Caco-2 (cell line): ENCODE results near the gene SLC30A1. TPM values are rescaled to one million over a fixed set of nuclear protein-coding genes. Genes with fewer than 3 reads are reported as not detected.

Experiments
- BruUV-seq: library from RNA; stranded (reverse); fragments of 400-500 nt; replicated peaks from 2 replicates; lab custom pipeline; 2021; lab: Mats Ljungman, UMichigan
- CTCF ChIA-PET: fragments of 300-600 bp; sonication (Branson Sonifier 250); formaldehyde crosslinking; loops from one replicate; lab custom pipeline; 2022; ENCODE audit warnings: antibody characterized with exemption; lab: Charles Lee
- POLR2A ChIA-PET: fragments of 300-600 bp; sonication (Branson Sonifier 250); formaldehyde crosslinking; loops from one replicate; lab custom pipeline; 2022; ENCODE audit warnings: antibody characterized with exemption; lab: Charles Lee
- DNase-seq, 2 experiments: peaks; one replicate each; pipeline versions ENCODE4 v3.0.0 to v3.0.0-alpha.2; 2020 to 2022
- H3K27me3 ChIP-seq: replicated peaks from 2 replicates; pipeline ENCODE4 v1.6.0; 2011; ENCODE audit warnings: low read length; ENCODE audit not compliant: control insufficient read depth, insufficient read depth
- H3K36me3 ChIP-seq: 2 replicates; pipeline ENCODE4 v1.5.1; 2011; ENCODE audit warnings: low read length; ENCODE audit not compliant: control insufficient read depth, insufficient read depth
- H3K4me1 ChIP-seq: fragments of 250-450 bp; sonication (Bioruptor Pico); 2 replicates; pipeline ENCODE4 v1.5.1; 2020; ENCODE audit warnings: mild to moderate bottlenecking
- H3K4me3 ChIP-seq: 2 replicates; pipeline ENCODE4 v1.5.1; 2011; ENCODE audit warnings: low read depth, mild to moderate bottlenecking, control low read depth, low read length
- H3K9me3 ChIP-seq: fragments of 250-450 bp; sonication (Bioruptor Pico); 2 replicates; pipeline ENCODE4 v1.5.1; 2020; ENCODE audit warnings: mild to moderate bottlenecking, moderate library complexity
- H3K27ac Mint-ChIP-seq: one replicate; pipeline ENCODE4 v1.8.0; 2022; ENCODE audit warnings: mixed read lengths; ENCODE audit not compliant: unreplicated experiment
- H3K27me3 Mint-ChIP-seq: one replicate; pipeline ENCODE4 v1.8.0; 2022; ENCODE audit warnings: mixed read lengths; ENCODE audit not compliant: insufficient read depth, unreplicated experiment
- H3K36me3 Mint-ChIP-seq: one replicate; pipeline ENCODE4 v1.8.0; 2022; ENCODE audit warnings: mild to moderate bottlenecking, mixed read lengths; ENCODE audit not compliant: insufficient read depth, unreplicated experiment
- H3K4me1 Mint-ChIP-seq: one replicate; pipeline ENCODE4 v1.8.0; 2022; ENCODE audit warnings: low read depth, mixed read lengths; ENCODE audit not compliant: unreplicated experiment
- H3K4me3 Mint-ChIP-seq: one replicate; pipeline ENCODE4 v1.8.0; 2022; ENCODE audit warnings: mild to moderate bottlenecking, moderate library complexity, mixed read lengths; ENCODE audit not compliant: unreplicated experiment
- H3K9me3 Mint-ChIP-seq: one replicate; pipeline ENCODE4 v1.8.0; 2022; ENCODE audit warnings: mixed read lengths; ENCODE audit not compliant: unreplicated experiment
- CTCF ChIP-seq, 2 experiments: fragments of 200-600 bp in 1 of 2; IDR thresholded peaks; 1 replicate in 1 of 2; 2 replicates in 1 of 2; pipeline versions ENCODE4 v1.5.1 to v1.8.0; 2011 to 2022; ENCODE audit warnings: antibody characterized with exemption in 1 of 2, control low read depth in 1 of 2, inconsistent platforms in 1 of 2, low read depth in 1 of 2, low read length in 1 of 2, mild to moderate bottlenecking in 1 of 2, moderate library complexity in 1 of 2; ENCODE audit not compliant: insufficient read depth in 1 of 2, severe bottlenecking in 1 of 2, unreplicated experiment in 1 of 2
- intact Hi-C: fragments of 100-400 bp; cut with micrococcal nuclease; formaldehyde crosslinking; loops from one replicate; pipeline ENCODE4 v1.10.0; 2022; ENCODE audit not compliant: unreplicated experiment
- total RNA-seq: library from RNA; stranded (reverse); gene quantifications from 2 replicates; pipeline ENCODE4 v1.2.3, GENCODE V29; 2022

Gene SLC30A1
- total RNA-seq, 1 experiment from 2014 or later: 26.6 TPM

- no peaks in the 10 kb centered on the region for H3K4me1 ChIP-seq
- Mint-ChIP-seq H3K27ac (no peak overlapping the region), H3K27me3 (no peaks in the 10 kb centered on the region), H3K36me3 (no peaks in the 10 kb centered on the region), H3K4me3 (no peak overlapping the region), H3K9me3 (no peaks in the 10 kb centered on the region), H3K4me1 (peaks cover 17% of the 10 kb centered on the region)
- H3K4me3 ChIP-seq: no peak overlapping the region
- POLR2A ChIA-PET: no interaction called here
- DNase-seq: no peak
- CTCF ChIA-PET: no interaction called here
- no peaks in the 10 kb centered on the region for H3K36me3 ChIP-seq
- no peaks in the 10 kb centered on the region for H3K9me3 ChIP-seq
- no TSS peak for BruUV-seq
- no peaks in the 10 kb centered on the region for H3K27me3 ChIP-seq
- intact Hi-C loops: no loop called here
- no peak for TF ChIP-seq CTCF (IDR thresholded peaks at IDR 0.05; ENCODE audit: insufficient read depth in 1 of 2, low read depth in 1 of 2, low read length in 1 of 2, severe bottlenecking in 1 of 2, unreplicated experiment in 1 of 2)
These were observed 16.5 kb upstream of the SLC30A1 start for GRCh38 chr1:211595419-211595818.

- no peaks in the 10 kb centered on the region for H3K36me3 Mint-ChIP-seq
- H3K9me3 Mint-ChIP-seq: no peaks in the 10 kb centered on the region
- H3K4me3 ChIP-seq: no peak overlapping the region
- H3K27me3 Mint-ChIP-seq: no peaks in the 10 kb centered on the region
- TF ChIP-seq CTCF (IDR thresholded peaks at IDR 0.05; ENCODE audit: insufficient read depth in 1 of 2, low read depth in 1 of 2, low read length in 1 of 2, severe bottlenecking in 1 of 2, unreplicated experiment in 1 of 2): no peak
- no peak overlapping the region for H3K4me3 Mint-ChIP-seq
- H3K4me1 ChIP-seq: no peaks in the 10 kb centered on the region
- H3K27me3 ChIP-seq: no peaks in the 10 kb centered on the region
- intact Hi-C loops: no loop called here
- no peak for DNase-seq
- H3K27ac Mint-ChIP-seq: no peak overlapping the region
- no TSS peak for BruUV-seq
- no peaks in the 10 kb centered on the region for H3K36me3 ChIP-seq
- H3K4me1 Mint-ChIP-seq: peaks cover 17% of the 10 kb centered on the region
- no peaks in the 10 kb centered on the region for H3K9me3 ChIP-seq
- POLR2A ChIA-PET: no interaction called here
- CTCF ChIA-PET: no interaction called here
These were observed 13.1 kb upstream of the SLC30A1 start for GRCh38 chr1:211591980-211592493.

GRCh38 chr1:211589782-211590721 is 11.1 kb upstream of the SLC30A1 start:
- no peaks in the 10 kb centered on the region for H3K36me3 ChIP-seq
- ChIA-PET CTCF (no interaction called here), POLR2A (no interaction called here)
- Mint-ChIP-seq H3K4me3 (no peak overlapping the region), H3K9me3 (no peaks in the 10 kb centered on the region), H3K27me3 (no peaks in the 10 kb centered on the region), H3K36me3 (no peaks in the 10 kb centered on the region), H3K27ac (no peak overlapping the region), H3K4me1 (peaks cover 9% of the 10 kb centered on the region)
- no peaks in the 10 kb centered on the region for H3K9me3 ChIP-seq
- TF ChIP-seq CTCF (IDR thresholded peaks at IDR 0.05; ENCODE audit: insufficient read depth in 1 of 2, low read depth in 1 of 2, low read length in 1 of 2, severe bottlenecking in 1 of 2, unreplicated experiment in 1 of 2): no peak
- intact Hi-C loops: no loop called here
- H3K4me1 ChIP-seq: no peaks in the 10 kb centered on the region
- H3K4me3 ChIP-seq: no peak overlapping the region
- no TSS peak for BruUV-seq
- H3K27me3 ChIP-seq: no peaks in the 10 kb centered on the region
- DNase-seq: no peak
